SHP77 (cell line): ENCODE results near the gene HECTD2.
"Not testable (repeated sequence)": the region's sequence is repeated elsewhere in the genome, so short reads cannot be mapped to it uniquely, and the experiment has no call there.

Source experiments
- DNase-seq, 2 experiments: peaks; one replicate each; lab custom pipeline; 2025; lab: John Stamatoyannopoulos, UW

HECTD2 gene

GRCh38 chr10:91411621-91412020, 1.5 kb downstream of the HECTD2 start:
- DNase-seq = no peak

- no peak for DNase-seq
Observed at GRCh38 chr10:91412354-91413087, 2.4 kb downstream of the HECTD2 start.

- DNase-seq = no peak
Observed at GRCh38 chr10:91415816-91416215, 5.7 kb downstream of the HECTD2 start.

GRCh38 chr10:91416339-91416855, 6.3 kb downstream of the HECTD2 start:
- no peak for DNase-seq

DNA sequence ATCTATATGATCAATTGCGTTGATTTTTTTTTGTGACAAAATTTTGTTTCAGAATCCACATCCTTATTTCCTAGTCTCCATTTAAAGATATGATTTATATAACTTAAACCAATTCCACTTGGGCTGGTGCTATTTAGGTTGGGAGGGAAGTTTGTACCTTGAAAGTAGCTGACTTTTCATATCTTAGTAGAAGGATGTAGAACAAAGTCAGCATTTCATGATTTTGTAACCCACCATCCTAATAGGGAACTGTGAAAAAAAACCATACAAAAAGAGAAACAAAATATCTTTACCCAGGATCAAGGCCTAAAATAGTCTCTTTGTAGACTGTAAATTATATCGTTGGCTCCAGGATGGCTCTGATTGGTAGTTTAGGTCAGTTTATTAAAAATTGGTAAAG, 8.3 kb downstream of the HECTD2 start:
- DNase-seq = no peak

DNA sequence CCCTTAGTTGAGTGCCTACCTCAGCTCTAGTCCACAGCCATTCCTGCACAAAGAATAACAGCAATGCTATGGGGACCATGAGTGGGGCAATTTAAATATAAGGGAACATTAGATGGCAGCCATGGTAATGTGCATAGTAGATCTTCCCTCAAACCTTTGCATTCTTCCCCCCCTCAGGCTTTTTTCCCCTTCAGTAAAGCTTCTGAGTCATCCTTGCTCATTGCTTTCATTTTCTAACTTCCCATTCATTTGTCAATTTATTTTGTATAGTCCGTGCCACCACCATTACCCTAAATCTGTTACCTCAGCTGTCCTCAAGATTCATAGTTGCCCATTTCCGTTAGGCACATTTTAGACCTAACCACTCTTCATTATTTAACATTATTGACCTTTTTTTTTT, 10.7 kb downstream of the HECTD2 start:
- no peak for DNase-seq

- no peak for DNase-seq
Observed at GRCh38 chr10:91422915-91423314, 12.8 kb downstream of the HECTD2 start.

DNA sequence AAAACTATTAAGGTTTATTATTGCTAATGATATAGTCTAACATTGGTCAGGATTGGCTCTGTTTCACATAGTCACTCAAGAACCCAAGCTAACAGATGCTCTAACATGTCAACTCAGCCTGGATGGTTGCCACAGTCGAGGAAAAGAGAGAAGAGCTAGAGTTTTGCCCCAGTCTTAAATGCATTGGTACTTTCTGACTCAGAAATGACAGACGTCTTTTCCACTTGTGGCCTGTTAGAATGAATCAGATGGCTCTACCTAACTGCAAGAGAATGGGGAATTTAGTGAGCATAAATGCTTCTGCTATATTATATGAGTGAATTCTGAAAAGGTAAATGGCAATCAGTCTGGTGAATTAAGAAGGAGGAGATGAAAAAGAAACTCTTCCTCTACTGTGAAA, 13.9 kb downstream of the HECTD2 start:
- DNase-seq = no peak

- DNase-seq = no peak
Observed at GRCh38 chr10:91432175-91432574, 22.0 kb downstream of the HECTD2 start.

GRCh38 chr10:91433620-91434019, 23.5 kb downstream of the HECTD2 start:
- no peak for DNase-seq

DNA sequence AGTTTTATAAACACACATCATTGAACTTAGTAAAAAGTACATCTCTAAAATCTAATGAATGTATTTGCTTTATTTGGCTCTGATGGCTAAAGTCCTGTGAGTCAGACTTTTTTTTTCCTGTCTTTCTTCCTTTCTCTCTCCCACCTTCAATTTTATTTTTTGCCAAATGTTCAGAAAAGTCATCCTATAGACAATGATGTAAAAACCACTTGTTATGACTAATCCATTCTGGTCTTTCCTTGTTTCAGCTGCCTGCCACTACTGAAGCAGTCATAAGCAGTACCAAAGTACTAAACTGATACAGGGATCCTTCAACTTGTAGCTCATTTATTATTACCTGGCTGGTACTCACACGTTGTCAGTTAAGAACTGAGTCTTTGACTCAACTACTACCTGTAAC, 23.9 kb downstream of the HECTD2 start:
- DNase-seq = no peak

DNA sequence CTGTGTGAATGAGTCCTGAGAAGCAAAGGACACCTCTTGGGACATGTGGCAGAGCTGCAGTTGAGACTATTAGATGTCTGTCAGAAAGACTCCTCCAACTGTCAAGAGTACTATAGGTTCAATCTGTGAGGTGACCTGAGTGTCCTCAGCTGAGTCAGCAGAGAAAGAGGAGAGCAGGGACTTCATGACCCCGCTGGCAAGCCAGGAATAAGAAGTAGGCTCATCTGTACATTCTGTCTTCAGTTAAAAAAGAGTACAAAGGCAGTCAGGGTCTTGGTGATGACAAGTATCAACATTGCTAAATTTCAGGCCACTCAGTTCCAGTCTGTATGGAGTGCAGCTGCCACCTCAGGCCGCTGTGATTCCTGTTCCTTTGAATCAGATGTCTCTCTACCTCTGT, 25.1 kb downstream of the HECTD2 start:
- DNase-seq = no peak

DNA sequence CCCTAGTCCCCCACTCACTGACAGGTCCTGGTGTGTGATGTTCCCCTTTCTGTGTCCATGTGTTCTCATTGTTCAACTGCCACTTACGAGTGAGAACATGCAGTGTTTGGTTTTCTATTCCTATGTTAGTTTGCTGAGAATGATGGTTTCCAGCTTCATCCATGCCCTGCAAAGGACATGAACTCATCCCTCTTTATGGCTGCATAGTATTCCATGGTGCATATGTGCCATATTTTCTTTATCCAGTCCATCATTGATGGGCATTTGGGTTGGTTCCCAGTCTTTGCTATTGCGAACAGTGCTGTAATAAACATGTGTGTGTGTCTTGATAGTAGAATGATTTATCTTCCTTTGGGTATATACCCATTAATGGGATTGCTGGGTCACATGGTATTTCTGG, 28.1 kb downstream of the HECTD2 start:
- DNase-seq = not testable (repeated sequence)

GRCh38 chr10:91444211-91445182, 34.4 kb downstream of the HECTD2 start:
- no peak for DNase-seq

DNA sequence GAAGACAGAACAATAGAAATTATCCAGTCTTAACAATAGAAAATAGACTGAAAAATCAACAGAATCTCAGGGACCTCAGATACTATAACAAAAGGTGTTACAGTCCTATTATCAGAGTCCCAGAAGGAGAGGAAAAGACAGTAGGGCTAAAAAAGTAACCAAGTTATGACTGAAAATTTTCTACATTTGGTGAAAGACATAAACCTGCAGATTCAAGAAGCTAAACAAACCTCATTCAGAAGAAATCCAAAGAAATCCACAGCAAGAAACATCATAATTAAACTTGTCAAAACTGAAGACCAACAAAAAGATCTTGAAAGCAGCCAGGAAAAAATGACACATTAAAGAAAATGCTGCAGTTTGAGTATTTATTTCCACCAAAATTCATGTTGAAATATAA, 41.9 kb downstream of the HECTD2 start:
- no peak for DNase-seq

DNA sequence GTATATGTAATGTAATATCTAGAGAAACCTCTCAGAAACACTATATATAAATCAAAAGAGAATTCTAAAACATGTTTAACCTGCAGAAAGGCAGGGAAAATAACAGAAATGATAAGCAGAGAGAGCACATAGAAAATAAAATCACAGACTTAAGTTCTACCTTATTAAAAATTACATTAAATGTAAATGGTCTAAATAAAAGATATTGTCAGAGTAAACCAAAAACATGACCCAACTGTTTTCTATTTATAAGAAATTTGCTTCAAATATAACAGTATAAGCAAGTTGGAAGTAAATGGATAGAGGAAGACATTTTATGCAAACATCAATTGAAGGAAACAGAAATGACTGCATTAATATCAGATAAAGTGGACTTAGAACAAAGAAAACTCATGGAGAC, 43.4 kb downstream of the HECTD2 start:
- no peak for DNase-seq

DNA sequence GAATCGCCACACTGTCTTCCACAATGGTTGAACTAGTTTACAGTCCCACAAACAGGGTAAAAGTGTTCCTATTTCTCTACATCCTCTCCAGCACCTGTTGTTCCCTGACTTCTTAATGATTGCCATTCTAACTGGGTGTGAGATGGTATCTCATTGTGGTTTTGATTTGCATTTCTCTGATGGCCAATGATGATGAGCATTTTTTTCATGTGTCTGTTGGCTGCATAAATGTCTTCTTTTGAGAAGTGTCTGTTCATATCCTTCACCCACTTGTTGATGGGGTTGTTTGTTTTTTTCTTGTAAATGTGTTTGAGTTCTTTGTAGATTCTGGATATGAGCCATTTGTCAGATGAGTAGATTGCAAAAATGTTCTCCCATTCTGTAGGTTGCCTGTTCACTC, 45.0 kb downstream of the HECTD2 start:
- DNase-seq = not testable (repeated sequence)

- DNase-seq = no peak
Observed at GRCh38 chr10:91460681-91461080, 50.5 kb downstream of the HECTD2 start.

- no peak for DNase-seq
Observed at GRCh38 chr10:91462423-91462822, 52.3 kb downstream of the HECTD2 start.

GRCh38 chr10:91464500-91464899, 54.4 kb downstream of the HECTD2 start:
- no peak for DNase-seq

DNA sequence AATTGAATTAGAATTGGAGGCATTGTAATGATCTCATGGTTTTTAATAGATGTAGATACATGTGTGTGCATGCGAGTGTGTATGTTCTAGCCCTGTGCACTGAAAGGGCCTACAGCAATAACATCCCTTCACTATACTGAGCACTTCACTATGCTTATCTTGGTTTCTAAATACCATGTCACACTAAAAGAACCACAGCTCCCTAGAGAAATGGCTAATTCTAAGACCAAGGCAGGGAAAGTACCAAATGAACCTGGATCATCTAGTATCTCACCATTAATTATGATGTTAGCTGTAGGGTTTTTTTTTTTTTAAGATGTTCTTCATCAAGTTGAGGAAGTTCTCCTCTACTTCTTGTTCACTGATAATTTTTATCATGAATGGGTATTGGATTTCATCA, 55.1 kb downstream of the HECTD2 start:
- DNase-seq = no peak

GRCh38 chr10:91467114-91467513, 57.0 kb downstream of the HECTD2 start:
- DNase-seq = no peak

GRCh38 chr10:91471602-91472001, 61.5 kb downstream of the HECTD2 start:
- DNase-seq = no peak
